Left ventricle myocardium inferior (tissue), 1 donor: ENCODE data around the gene MSRB2. TPM values are rescaled to one million over a fixed set of nuclear protein-coding genes. Genes with fewer than 3 reads are reported as not detected.
"Not testable (repeated sequence)": the region's sequence is repeated elsewhere in the genome, so short reads cannot be mapped to it uniquely, and the experiment has no call there.

Experiments used
- DNase-seq: peaks from one replicate; pipeline ENCODE4 v3.0.0-alpha.2; 2020
- H3K27ac ChIP-seq: fragments of 200-600 bp; replicated peaks from 2 replicates; pipeline ENCODE4 v1.8.0; 2021
- H3K27me3 ChIP-seq: fragments of 200-600 bp; 2 replicates; pipeline ENCODE4 v1.8.0; 2021; ENCODE audit warnings: low read depth
- H3K36me3 ChIP-seq: fragments of 200-600 bp; 2 replicates; pipeline ENCODE4 v1.8.0; 2021
- H3K4me1 ChIP-seq: fragments of 200-600 bp; 2 replicates; pipeline ENCODE4 v1.8.0; 2021
- H3K4me3 ChIP-seq: fragments of 200-600 bp; 2 replicates; pipeline ENCODE4 v1.8.0; 2021; ENCODE audit warnings: mild to moderate bottlenecking, moderate library complexity
- H3K9me3 ChIP-seq: fragments of 200-600 bp; replicated peaks from 2 replicates; pipeline ENCODE4 v1.8.0; 2021
- intact Hi-C: fragments of 100-400 bp; cut with micrococcal nuclease; formaldehyde crosslinking; loops from one replicate; pipeline ENCODE4 v1.11.0; 2022
- total RNA-seq: library from RNA; stranded (reverse); fragmentation: NEBNext Ultra II Directional; extraction: Animal tissue kit (Norgen Biotek cat#: 25700); gene quantifications from one replicate; pipeline ENCODE4 v1.2.1, GENCODE V29; 2021
- TF ChIP-seq, protein P1 (sequence below): fragments of 200-600 bp; IDR thresholded peaks from 2 replicates; pipeline ENCODE4 v1.8.0; 2021; ENCODE audit warnings: antibody characterized with exemption, mild to moderate bottlenecking, borderline replicate concordance
- donor health status: DM: no; HTN: yes; CAD: no; lungs with severe emphysema.

The MSRB2 gene
- total RNA-seq, 1 donor from 2014 or later = 146 TPM

DNA sequence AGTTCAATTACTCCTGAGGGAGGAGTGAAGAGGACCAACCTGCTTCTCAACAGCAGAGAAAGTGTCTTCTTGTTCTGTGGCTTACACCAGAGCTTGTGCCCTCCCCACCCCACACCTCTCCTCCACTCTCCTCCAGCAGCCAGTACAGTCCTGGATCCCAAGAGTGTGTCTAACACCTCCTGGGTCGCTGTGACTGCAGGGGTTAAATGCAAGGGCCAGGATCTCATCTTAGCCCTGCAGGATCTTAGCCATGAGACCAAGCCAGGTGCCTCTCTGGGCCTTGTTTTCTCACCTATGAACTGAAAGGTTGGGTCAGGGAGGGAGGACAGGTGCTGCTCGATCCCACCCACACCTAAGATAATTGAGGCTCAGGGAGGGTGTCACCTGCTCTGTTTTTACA lies 34.5 kb upstream of the MSRB2 start:
- no peak overlapping the region for H3K4me3 ChIP-seq
- no peaks in the 10 kb centered on the region for H3K27me3 ChIP-seq
- TF ChIP-seq, protein P1, sequence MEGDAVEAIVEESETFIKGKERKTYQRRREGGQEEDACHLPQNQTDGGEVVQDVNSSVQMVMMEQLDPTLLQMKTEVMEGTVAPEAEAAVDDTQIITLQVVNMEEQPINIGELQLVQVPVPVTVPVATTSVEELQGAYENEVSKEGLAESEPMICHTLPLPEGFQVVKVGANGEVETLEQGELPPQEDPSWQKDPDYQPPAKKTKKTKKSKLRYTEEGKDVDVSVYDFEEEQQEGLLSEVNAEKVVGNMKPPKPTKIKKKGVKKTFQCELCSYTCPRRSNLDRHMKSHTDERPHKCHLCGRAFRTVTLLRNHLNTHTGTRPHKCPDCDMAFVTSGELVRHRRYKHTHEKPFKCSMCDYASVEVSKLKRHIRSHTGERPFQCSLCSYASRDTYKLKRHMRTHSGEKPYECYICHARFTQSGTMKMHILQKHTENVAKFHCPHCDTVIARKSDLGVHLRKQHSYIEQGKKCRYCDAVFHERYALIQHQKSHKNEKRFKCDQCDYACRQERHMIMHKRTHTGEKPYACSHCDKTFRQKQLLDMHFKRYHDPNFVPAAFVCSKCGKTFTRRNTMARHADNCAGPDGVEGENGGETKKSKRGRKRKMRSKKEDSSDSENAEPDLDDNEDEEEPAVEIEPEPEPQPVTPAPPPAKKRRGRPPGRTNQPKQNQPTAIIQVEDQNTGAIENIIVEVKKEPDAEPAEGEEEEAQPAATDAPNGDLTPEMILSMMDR = no peak
- intact Hi-C loops = no loop called here
- peaks cover 11% of the 10 kb centered on the region for H3K4me1 ChIP-seq
- H3K9me3 ChIP-seq = peaks cover 20% of the 10 kb centered on the region
- no peak for DNase-seq
- no peaks in the 10 kb centered on the region for H3K36me3 ChIP-seq
- no peak overlapping the region for H3K27ac ChIP-seq

DNA sequence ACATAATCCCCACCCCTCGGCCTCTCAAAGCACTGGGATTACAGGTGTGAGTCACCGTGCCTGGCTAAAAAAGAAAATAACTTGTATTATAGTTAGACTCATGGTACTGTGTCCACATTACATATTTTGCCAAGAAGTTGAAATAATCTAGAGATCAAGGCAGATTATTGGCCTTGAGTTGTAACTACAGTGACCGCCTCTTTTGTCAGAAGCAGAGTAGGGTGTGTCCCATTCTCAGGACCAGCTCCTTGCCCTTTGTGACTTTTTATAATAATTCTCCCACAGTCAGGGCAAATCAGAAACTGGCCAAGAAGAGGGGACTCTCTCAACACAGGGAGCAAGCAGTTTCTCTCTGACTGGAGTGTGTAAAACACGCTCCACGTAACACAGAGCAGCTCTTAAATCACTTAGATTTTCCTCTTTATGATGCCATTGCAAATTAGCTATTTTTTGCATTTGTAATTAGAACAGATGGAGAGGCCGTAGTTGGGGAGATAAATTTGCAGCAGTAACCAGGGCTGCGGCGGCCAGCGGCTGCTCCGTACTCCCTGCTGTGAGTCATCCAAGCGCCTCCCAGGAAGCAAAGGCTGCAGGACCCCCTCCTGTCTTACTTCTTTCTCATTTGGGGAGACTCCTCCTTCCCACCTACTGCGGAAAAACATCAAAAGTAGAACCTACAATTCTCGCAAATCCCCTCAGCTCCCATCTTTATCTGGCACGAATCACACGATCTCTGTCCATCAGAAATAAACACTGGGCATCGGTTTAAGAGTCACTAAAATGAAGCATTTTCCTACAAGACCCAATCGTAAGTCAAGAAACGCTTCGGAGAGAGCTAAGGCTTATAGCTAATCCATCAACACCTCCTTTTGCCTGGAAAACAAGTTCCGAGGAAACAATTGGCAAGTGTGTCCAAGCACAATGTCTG lies 32.1 kb upstream of the MSRB2 start:
- intact Hi-C loops = no loop called here
- Histone ChIP-seq H3K27ac (no peak overlapping the region), H3K27me3 (no peaks in the 10 kb centered on the region), H3K36me3 (no peaks in the 10 kb centered on the region), H3K9me3 (peaks cover 19% of the 10 kb centered on the region), H3K4me1 (peaks cover 27% of the 10 kb centered on the region), H3K4me3 (no peak overlapping the region)
- TF ChIP-seq, protein P1 = no peak
- DNase-seq = no peak

DNA sequence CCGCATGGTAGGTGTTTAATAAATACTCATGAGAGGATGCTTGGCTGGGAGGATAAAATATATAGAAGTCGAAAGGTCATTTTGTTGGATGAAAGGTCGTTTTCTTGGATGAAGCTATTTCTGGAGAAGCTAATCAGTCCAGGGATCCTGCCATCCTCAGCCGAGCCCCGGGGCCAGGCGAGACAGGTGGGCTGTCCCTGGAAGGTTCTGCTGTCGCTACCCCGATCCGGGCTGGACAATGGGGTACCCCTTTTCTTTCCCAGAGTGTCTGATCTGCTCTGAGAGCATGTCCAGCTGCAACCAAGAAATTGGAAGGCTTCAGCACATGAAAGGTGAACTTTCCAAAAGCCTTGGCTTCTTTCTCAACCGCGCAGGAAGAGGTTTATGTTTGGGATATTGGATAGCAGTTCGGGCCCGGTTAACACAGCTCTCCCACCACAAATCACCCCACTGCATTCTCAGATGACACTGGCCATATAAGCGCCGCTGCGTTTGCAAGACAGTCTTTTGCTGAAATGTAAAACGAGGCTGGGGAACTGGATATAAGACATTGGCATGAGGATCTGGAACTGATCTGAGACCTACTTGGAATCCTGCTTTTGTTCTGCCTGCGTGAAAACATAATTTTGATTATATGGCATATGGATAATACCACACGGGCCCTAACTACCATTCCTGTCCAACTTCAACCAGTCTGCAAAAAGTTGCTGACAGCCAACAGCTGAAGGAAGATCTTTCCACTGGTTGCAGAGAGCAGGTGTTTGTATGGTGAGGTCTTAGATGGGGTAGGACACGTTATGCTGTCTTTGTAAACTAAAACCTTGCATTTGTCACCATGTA lies 31.2 kb upstream of the MSRB2 start:
- no peak overlapping the region for H3K27ac ChIP-seq
- intact Hi-C loops = no loop called here
- H3K4me1 ChIP-seq = peaks cover 28% of the 10 kb centered on the region
- H3K36me3 ChIP-seq = no peaks in the 10 kb centered on the region
- TF ChIP-seq, protein P1 = no peak
- peaks cover 11% of the 10 kb centered on the region for H3K9me3 ChIP-seq
- H3K27me3 ChIP-seq = no peaks in the 10 kb centered on the region
- DNase-seq = no peak
- H3K4me3 ChIP-seq = no peak overlapping the region

DNA sequence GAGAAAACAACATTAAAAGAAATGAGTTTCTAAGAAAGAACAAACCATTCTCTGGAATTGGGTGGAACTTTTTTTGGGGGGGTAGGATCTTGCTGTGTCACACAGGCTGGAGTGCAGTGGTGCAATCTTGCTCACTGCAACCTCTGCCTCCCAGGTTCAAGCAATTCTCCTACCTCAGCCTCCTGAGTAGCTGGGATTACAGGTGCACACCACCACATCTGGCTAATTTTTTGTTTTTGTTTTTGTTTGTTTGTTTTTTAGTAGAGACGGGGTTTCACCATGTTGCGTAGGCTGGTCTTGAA lies 30.6 kb upstream of the MSRB2 start:
- H3K27ac ChIP-seq, H3K9me3 ChIP-seq, H3K36me3 ChIP-seq, H3K27me3 ChIP-seq, H3K4me3 ChIP-seq, intact Hi-C loops, DNase-seq: not testable (repeated sequence)
- peaks cover 31% of the 10 kb centered on the region for H3K4me1 ChIP-seq

DNA sequence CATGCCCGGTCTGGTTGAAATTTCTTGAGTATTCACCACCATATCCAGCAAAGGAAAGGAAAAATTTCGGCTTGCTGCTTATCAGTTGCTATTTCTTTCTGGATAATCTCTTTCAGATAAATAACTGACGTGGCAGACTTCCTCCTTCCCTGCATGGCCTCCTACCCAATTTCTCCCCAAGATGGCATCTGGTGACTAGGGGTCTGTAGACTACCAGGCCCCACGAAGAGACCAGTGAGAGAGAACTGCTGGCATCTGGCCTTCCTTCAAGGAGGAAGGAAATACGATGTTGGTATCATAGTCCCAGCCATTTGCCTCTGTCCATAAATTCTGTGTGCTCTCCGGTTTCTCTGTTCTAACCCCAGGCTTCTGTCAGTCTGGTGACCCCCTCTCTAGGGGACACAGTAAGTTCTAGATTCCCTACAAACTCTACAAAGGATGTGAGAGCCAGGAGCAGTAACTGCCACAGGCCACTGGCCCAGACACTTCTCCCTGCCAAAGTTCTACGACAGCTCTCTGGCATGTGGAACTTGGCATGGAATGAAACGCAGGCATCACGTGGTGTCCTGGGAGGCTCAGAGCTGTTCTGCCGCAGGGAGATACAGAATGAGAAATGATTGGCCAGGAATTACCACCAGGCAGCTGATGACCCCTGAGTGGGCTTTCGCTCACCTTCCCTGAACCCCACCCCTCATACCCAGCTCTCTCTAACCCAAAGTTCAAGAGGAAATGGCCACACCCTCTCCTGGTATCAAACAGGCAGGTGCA lies 30.0 kb upstream of the MSRB2 start:
- peak; percentile 75 for DNase-seq
- Histone ChIP-seq H3K27me3 (no peaks in the 10 kb centered on the region), H3K9me3 (no peaks in the 10 kb centered on the region), H3K27ac (peak overlapping the region; percentile 46), H3K36me3 (no peaks in the 10 kb centered on the region), H3K4me1 (peaks cover 33% of the 10 kb centered on the region), H3K4me3 (no peak overlapping the region)
- TF ChIP-seq, protein P1 = peak; percentile 10
- intact Hi-C loops = no loop called here
